HL-60/S4 treated with phorbol 12-myristate 13-acetate at 8.2 ng/mL for 4 days and 3 days (cell line): ENCODE measurements around the gene IFT81.

Experiments
- in situ Hi-C: fragments of 300-500 bp; cut with MboI; formaldehyde crosslinking; loops from 2 replicates; pipeline ENCODE4 v1.15.0; 2022; ENCODE audit warnings: low sequenced_read_pairs

The IFT81 gene

GRCh38 chr12:110141389-110141788 is 17.2 kb downstream of the IFT81 start:
- in situ Hi-C loops, result no loop called here

- in situ Hi-C loops, result no loop called here
Measured at GRCh38 chr12:110146986-110147385, 22.8 kb downstream of the IFT81 start.

- in situ Hi-C loops, result no loop called here
Measured at GRCh38 chr12:110149086-110149660, 25.0 kb downstream of the IFT81 start.

GRCh38 chr12:110156766-110157165 is 32.6 kb downstream of the IFT81 start:
- in situ Hi-C loops, result no loop called here

- in situ Hi-C loops, result no loop called here
Measured at GRCh38 chr12:110157539-110157938, 33.4 kb downstream of the IFT81 start.

- in situ Hi-C loops, result no loop called here
Measured at GRCh38 chr12:110159671-110160245, 35.6 kb downstream of the IFT81 start.

GRCh38 chr12:110165540-110166159 is 41.5 kb downstream of the IFT81 start:
- in situ Hi-C loops, result no loop called here

- in situ Hi-C loops, result no loop called here
Measured at GRCh38 chr12:110168732-110169455, 44.7 kb downstream of the IFT81 start.

DNA sequence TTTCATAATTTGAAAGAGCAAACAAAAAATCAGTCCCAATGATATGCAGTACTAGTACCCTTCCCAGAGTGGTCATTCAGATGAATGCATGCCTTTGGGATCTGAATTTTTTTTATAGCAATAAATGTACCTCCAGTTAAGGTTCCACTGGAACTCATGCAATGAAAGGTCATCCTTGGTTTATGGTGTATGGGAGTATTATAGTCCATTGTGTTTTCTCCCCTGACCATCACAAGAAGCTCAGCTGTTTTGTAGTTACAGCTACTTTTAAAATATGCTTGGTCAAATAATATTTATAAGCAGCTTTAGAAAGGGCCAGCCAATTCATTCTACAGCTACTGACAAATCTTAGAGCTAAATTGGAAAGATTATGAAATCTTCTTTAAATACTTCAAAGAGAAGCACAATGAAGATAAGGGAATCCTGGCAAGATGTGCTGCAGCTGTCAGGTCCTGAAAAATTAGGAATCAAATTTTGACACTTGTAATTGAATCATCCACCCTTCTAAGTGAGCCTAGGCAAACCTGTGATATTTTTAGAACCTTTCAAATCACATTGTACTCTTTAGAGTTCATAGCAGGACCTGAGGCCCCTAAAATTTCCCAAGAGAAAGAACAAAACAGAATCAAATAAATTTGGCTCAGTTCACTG is 46.5 kb downstream of the IFT81 start:
- in situ Hi-C loops, result no loop called here

GRCh38 chr12:110171186-110171538 is 47.0 kb downstream of the IFT81 start:
- in situ Hi-C loops, result no loop called here

GRCh38 chr12:110171636-110172035 is 47.5 kb downstream of the IFT81 start:
- in situ Hi-C loops, result no loop called here

DNA sequence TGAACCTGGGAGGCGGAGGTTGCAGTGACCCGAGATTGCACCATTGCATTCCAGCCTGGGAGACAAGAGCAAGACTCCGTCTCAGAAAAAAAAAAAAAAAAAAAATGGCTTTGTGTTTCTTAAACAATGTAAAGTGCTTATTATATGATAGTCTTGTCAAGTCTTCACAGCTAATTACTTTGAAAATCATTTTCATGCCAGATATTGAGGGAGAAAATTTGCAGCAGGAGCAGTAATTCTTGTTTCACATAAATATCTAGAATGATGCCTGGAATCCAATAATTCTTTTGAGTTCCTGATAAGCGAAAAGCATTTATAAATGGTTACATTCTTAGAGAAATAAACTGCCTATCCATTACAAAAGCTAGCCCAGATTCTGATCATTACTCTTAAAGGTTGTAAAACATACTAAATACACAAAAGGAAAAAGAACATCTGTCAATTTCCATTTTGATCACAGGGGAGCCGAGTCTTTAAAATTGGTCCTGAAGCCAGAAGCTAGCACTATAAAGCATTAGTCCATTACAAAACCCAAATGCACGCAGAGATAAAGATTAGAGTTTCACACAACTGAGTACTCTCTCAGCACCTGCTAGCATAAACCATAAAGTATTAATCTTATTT is 50.3 kb downstream of the IFT81 start:
- in situ Hi-C loops, result no loop called here

GRCh38 chr12:110175201-110175600 is 51.0 kb downstream of the IFT81 start:
- in situ Hi-C loops, result no loop called here

DNA sequence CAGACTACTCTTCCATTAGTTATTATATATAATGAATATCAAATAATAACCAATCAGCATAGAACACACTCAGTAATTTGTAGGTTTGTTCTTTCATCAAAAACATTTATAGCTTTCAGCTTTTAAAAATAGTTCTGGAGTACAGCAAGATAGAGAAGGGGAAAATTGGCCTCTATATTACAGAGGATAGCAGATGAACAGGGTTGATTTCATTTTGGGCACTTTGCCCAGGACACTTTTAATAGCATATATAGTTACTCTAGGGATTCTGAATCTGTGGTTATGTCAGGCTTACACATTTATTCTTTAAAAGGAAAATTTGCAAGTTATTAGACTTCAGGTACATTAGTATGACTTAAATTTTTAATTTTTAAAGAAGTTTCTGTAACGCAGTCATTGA is 52.6 kb downstream of the IFT81 start:
- in situ Hi-C loops, result no loop called here

DNA sequence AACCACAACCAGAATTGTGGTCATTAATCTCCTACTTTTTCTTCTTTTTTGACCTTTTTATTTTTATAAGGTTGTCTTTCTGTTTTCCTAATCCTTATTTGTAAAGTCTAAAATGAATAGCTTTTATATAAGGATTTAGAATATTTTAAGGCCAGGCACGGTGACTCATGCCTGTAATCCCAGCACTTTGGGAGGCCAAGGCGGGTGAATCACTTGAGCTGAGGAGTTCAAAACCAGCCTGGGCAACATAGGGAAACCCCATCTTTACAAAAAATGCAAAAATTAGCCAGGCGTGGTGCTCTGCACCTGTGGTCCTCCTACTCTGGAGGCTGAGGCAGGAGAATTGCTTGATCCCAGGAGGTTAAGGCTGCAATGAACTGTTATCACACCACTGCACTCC is 55.1 kb downstream of the IFT81 start:
- in situ Hi-C loops, result no loop called here

GRCh38 chr12:110180591-110181005 is 56.4 kb downstream of the IFT81 start:
- in situ Hi-C loops, result no loop called here

- in situ Hi-C loops, result no loop called here
Measured at GRCh38 chr12:110182281-110182680, 58.1 kb downstream of the IFT81 start.

GRCh38 chr12:110183386-110183785 is 59.2 kb downstream of the IFT81 start:
- in situ Hi-C loops, result no loop called here

DNA sequence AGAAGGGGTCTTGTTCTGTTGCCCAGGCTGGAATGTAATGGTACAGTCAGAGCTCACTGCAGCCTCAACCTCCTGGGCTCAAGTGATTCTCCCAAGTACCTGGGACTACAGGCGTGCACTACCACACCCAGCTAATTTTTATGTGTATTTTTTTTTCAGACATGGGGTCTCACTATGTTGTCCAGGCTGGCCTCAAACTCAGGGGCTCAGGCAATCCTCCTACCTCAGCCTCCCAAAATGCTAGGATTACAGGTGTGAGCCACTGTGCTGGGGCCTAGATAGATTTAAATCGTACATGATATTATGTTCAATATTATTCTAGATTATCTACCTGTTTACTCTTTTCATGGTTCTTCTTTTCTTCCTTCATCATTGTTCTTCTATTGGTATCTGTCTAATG is 61.5 kb downstream of the IFT81 start:
- in situ Hi-C loops, result no loop called here

- in situ Hi-C loops, result no loop called here
Measured at GRCh38 chr12:110186059-110186458, 61.9 kb downstream of the IFT81 start.

DNA sequence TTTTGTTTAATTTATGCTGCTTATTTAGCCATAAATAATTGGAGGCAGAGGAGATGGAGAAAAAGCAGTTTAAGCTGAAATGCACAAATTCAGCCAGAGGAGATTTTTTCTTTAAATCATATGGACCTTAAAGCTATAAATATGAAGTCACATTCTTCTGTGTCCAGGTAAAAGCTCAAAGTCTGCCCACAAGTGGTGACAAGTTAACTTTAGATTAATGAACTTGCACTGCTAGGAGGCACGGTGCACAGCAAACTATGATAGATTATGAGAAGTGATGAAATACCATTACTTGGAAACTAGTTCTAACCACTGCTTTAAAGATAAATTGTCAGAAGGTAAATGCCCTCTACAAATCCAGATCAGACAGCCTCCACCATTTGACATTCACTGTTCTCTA is 69.0 kb downstream of the IFT81 start:
- in situ Hi-C loops, result no loop called here
